H1 (cell line): ENCODE measurements around the gene KCNJ3. TPM values are rescaled to one million over a fixed set of nuclear protein-coding genes. Genes with fewer than 3 reads are reported as not detected.

Experiments
- RAD21 ChIP-seq, 2 experiments: IDR thresholded peaks in 1 of 2; conservative IDR thresholded peaks in 1 of 2; 2 replicates each; pipeline ENCODE4 v1.6.1; 2011; ENCODE audit warnings: low read depth in 2 of 2, low read length in 2 of 2, improper control_type of control experiment in 1 of 2, inconsistent platforms in 1 of 2, mild to moderate bottlenecking in 1 of 2, moderate library complexity in 1 of 2
- RXRA ChIP-seq: IDR thresholded peaks from 2 replicates; pipeline ENCODE4 v1.6.1; 2011; ENCODE audit warnings: low read depth, mild to moderate bottlenecking, low read length, moderate library complexity; ENCODE audit not compliant: insufficient read depth
- SIRT6 ChIP-seq: IDR thresholded peaks from one replicate; pipeline ENCODE4 v1.7.1; 2012; ENCODE audit warnings: low read length, inconsistent platforms
- TAF7 ChIP-seq: optimal IDR thresholded peaks from 2 replicates; pipeline ENCODE3; 2011; ENCODE audit warnings: low read depth, mild to moderate bottlenecking, inconsistent platforms, low read length, moderate library complexity, borderline replicate concordance
- USF2 ChIP-seq: IDR thresholded peaks from 2 replicates; pipeline ENCODE4 v1.6.1; 2011; ENCODE audit warnings: low read length, improper control_type of control experiment
- polyA plus RNA-seq, 7 experiments: library from polyadenylated mRNA; depleted of rRNA in 3 of 7; stranded (reverse) in 5 of 7; unstranded in 2 of 7; fragments of >200 nt in 5 of 7; fragments of 200-250 nt in 2 of 7; gene quantifications; 1 replicate in 5 of 7; 2 replicates in 1 of 7; 4 replicates in 1 of 7; pipeline versions ENCODE4 v1.2.1 to v1.2.3, GENCODE V29; 2011 to 2013; ENCODE audit warnings: missing spikeins in 2 of 7, mixed read lengths in 2 of 7
- total RNA-seq: library from RNA; stranded (reverse); fragmentation: NEBNext Ultra II Directional; extraction: Animal tissue kit (Norgen Biotek cat#: 25700); gene quantifications from 2 replicates; pipeline ENCODE4 v1.2.1, GENCODE V29; 2021

The KCNJ3 gene
- total and polyA plus RNA-seq, 2 of the 8 experiments (the other 6 are each of a cell fraction or from before 2014, with no cell fraction given) = 0.11 to 0.50 TPM

- no peak for TF ChIP-seq SIRT6
- no peak for TF ChIP-seq RAD21 (IDR thresholded peaks at IDR 0.05 in 1 of 2, conservative IDR thresholded peaks at IDR 0.05 in 1 of 2; ENCODE audit: low read depth in 2 of 2, low read length in 2 of 2)
- TF ChIP-seq RXRA = no peak
- TF ChIP-seq USF2 = no peak
- no peak for TF ChIP-seq TAF7
- TF ChIP-seq, all 59 proteins: peak for 0
Observed at GRCh38 chr2:154814856-154815255, 116.4 kb downstream of the KCNJ3 start (continued).
